ENCODE results near the gene TENM3.

DNA sequence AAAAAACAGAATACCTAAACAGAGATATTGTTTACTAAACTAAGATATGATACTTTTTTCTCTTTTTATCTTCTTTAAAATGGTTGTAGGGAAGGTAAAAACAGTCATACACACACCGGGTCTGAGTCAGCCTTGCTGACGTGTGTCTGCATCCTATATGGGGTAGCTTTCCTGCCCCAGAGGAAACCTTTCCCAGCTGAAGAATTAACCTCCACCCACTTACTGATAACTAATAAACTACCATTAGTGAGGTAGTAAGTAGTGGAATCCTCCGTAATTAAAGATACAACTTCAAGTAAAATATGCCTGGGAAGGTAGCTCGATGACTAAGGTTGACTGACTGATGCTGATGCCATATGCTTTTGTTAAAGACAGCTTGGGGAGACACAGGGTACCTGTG, 361.8 kb downstream of the TENM3 start:
- TF ChIP-seq, protein P1, sequence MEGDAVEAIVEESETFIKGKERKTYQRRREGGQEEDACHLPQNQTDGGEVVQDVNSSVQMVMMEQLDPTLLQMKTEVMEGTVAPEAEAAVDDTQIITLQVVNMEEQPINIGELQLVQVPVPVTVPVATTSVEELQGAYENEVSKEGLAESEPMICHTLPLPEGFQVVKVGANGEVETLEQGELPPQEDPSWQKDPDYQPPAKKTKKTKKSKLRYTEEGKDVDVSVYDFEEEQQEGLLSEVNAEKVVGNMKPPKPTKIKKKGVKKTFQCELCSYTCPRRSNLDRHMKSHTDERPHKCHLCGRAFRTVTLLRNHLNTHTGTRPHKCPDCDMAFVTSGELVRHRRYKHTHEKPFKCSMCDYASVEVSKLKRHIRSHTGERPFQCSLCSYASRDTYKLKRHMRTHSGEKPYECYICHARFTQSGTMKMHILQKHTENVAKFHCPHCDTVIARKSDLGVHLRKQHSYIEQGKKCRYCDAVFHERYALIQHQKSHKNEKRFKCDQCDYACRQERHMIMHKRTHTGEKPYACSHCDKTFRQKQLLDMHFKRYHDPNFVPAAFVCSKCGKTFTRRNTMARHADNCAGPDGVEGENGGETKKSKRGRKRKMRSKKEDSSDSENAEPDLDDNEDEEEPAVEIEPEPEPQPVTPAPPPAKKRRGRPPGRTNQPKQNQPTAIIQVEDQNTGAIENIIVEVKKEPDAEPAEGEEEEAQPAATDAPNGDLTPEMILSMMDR (IDR thresholded peaks at IDR 0.05), result no peak
- no peak for TF ChIP-seq POLR2A (IDR thresholded peaks at IDR 0.05)

All from testis (tissue), 2 donors.